SK-N-SH (cell line): ENCODE measurements around the gene IFNA10. TPM values are rescaled to one million over a fixed set of nuclear protein-coding genes. Genes with fewer than 3 reads are reported as not detected.
"Not testable (repeated sequence)": the region's sequence is repeated elsewhere in the genome, so short reads cannot be mapped to it uniquely, and the experiment has no call there.

Source experiments
- CTCF ChIA-PET: fragments of 300-600, 350-600 bp; formaldehyde crosslinking; extraction: SDS; loops from one replicate; lab custom pipeline; 2021; lab: Yijun Ruan, JAX
- POLR2A ChIA-PET: fragments of 350-600 bp; sonication (Branson Sonifier 250); formaldehyde crosslinking; extraction: SDS; loops from one replicate; lab custom pipeline; 2020; ENCODE audit warnings: antibody characterized with exemption, inconsistent platforms; lab: Yijun Ruan, JAX
- DNase-seq: peaks from one replicate; pipeline ENCODE4 v3.0.0; 2012
- H2AFZ ChIP-seq: fragments of 200-600 bp; sonication (generic); 2 replicates; pipeline ENCODE4 v1.8.1; 2016; ENCODE audit warnings: antibody characterized with exemption, mild to moderate bottlenecking, low read depth
- H3F3A ChIP-seq: fragments of 200-600 bp; sonication (generic); replicated peaks from 2 replicates; pipeline ENCODE3; 2016; ENCODE audit warnings: antibody characterized with exemption, mild to moderate bottlenecking; ENCODE audit not compliant: insufficient read depth
- H3K27ac ChIP-seq, 2 experiments: fragments of 200-500 bp in 1 of 2; fragments of 200-600 bp in 1 of 2; sonication (Bioruptor generic) in 1 of 2; sonication (generic), shearing (Covaris generic) in 1 of 2; 2 replicates each; pipeline versions ENCODE4 v1.5.1 to v1.6.1; 2014 to 2016; ENCODE audit warnings: low read depth in 2 of 2, inconsistent platforms in 1 of 2, low read length in 1 of 2, mild to moderate bottlenecking in 1 of 2, mixed read lengths in 1 of 2
- H3K27me3 ChIP-seq: fragments of 200-600 bp; sonication (generic), shearing (Covaris generic); 2 replicates; pipeline ENCODE4 v1.6.1; 2016; ENCODE audit warnings: mixed run types; ENCODE audit not compliant: insufficient read depth
- H3K36me3 ChIP-seq, 2 experiments: fragments of 200-500 bp in 1 of 2; fragments of 200-600 bp in 1 of 2; sonication (Bioruptor generic) in 1 of 2; sonication (generic) in 1 of 2; replicated peaks in 1 of 2; 2 replicates each; pipeline versions ENCODE3 to v1.5.1; 2014 to 2016; ENCODE audit warnings: low read length in 1 of 2, mild to moderate bottlenecking in 1 of 2; ENCODE audit not compliant: insufficient read depth in 2 of 2, control insufficient read depth in 1 of 2
- H3K4me1 ChIP-seq, 2 experiments: fragments of 200-500 bp in 1 of 2; fragments of 200-600 bp in 1 of 2; sonication (Bioruptor generic) in 1 of 2; sonication (generic), shearing (Covaris generic) in 1 of 2; 2 replicates each; pipeline versions ENCODE4 v1.5.1 to v1.6.1; 2014 to 2016; ENCODE audit warnings: low read depth in 1 of 2, low read length in 1 of 2, mixed run types in 1 of 2; ENCODE audit not compliant: insufficient read depth in 2 of 2, control insufficient read depth in 1 of 2
- H3K4me2 ChIP-seq: fragments of 200-600 bp; sonication (generic), shearing (Covaris generic); 2 replicates; pipeline ENCODE4 v1.6.1; 2017; ENCODE audit warnings: mixed run types
- H3K4me3 ChIP-seq, 2 experiments: fragments of 200-500 bp in 1 of 2; fragments of 200-600 bp in 1 of 2; sonication (Bioruptor generic) in 1 of 2; sonication (generic), shearing (Covaris generic) in 1 of 2; 2 replicates each; pipeline versions ENCODE4 v1.5.1 to v1.8.1; 2014 to 2016; ENCODE audit warnings: low read depth in 2 of 2, inconsistent platforms in 1 of 2, low read length in 1 of 2, mild to moderate bottlenecking in 1 of 2, mixed read lengths in 1 of 2, moderate library complexity in 1 of 2
- H3K79me2 ChIP-seq: fragments of 200-600 bp; sonication (generic); 2 replicates; pipeline ENCODE4 v1.8.1; 2017; ENCODE audit warnings: mild to moderate bottlenecking; ENCODE audit not compliant: insufficient read depth
- H3K9ac ChIP-seq: fragments of 200-600 bp; sonication (generic); 2 replicates; pipeline ENCODE4 v1.6.1; 2017; ENCODE audit warnings: mixed run types
- H3K9me2 ChIP-seq: fragments of 200-600 bp; sonication (generic); 2 replicates; pipeline ENCODE4 v1.6.1; 2017; ENCODE audit warnings: mixed run types
- H3K9me3 ChIP-seq: fragments of 200-600 bp; sonication (generic); 2 replicates; pipeline ENCODE4 v1.6.1; 2017; ENCODE audit warnings: mixed run types, mild to moderate bottlenecking, moderate library complexity
- H4K20me1 ChIP-seq: fragments of 200-600 bp; sonication (generic); 2 replicates; pipeline ENCODE4 v1.6.1; 2017; ENCODE audit warnings: mild to moderate bottlenecking, mixed run types; ENCODE audit not compliant: insufficient read depth
- FOSL2 ChIP-seq: IDR thresholded peaks from 2 replicates; pipeline ENCODE4 v1.4.0; 2012; ENCODE audit warnings: low read depth, mild to moderate bottlenecking, moderate library complexity, borderline replicate concordance
- FOXJ3 ChIP-seq: sonication (generic); formaldehyde crosslinking; IDR thresholded peaks from 2 replicates; pipeline ENCODE4 v1.5.1; 2020; ENCODE audit warnings: mild to moderate bottlenecking, missing genetic modification reagents
- GATA2 ChIP-seq: sonication (generic); formaldehyde crosslinking; IDR thresholded peaks from 2 replicates; pipeline ENCODE4 v1.5.0; 2020; ENCODE audit warnings: mild to moderate bottlenecking, missing genetic modification reagents
- JUND ChIP-seq: IDR thresholded peaks from 2 replicates; pipeline ENCODE4 v1.4.0; 2012
- MAX ChIP-seq: IDR thresholded peaks from 2 replicates; pipeline ENCODE4 v1.4.0; 2012; ENCODE audit warnings: low read depth
- MEF2A ChIP-seq: IDR thresholded peaks from 2 replicates; pipeline ENCODE4 v1.4.0; 2012; ENCODE audit warnings: low read depth, borderline replicate concordance
- NFIC ChIP-seq: IDR thresholded peaks from 2 replicates; pipeline ENCODE4 v1.4.0; 2012; ENCODE audit warnings: borderline replicate concordance
- NRF1 ChIP-seq: IDR thresholded peaks from 2 replicates; pipeline ENCODE4 v1.6.1; 2012; ENCODE audit warnings: low read depth, mild to moderate bottlenecking, low read length
- RAD21 ChIP-seq: IDR thresholded peaks from 2 replicates; pipeline ENCODE4 v1.6.1; 2012; ENCODE audit warnings: mild to moderate bottlenecking, low read length
- REST ChIP-seq: IDR thresholded peaks from 2 replicates; pipeline ENCODE4 v1.6.1; 2012; ENCODE audit warnings: mild to moderate bottlenecking, low read depth, low read length, moderate library complexity
- RFX5 ChIP-seq: IDR thresholded peaks from 2 replicates; pipeline ENCODE4 v1.6.1; 2012; ENCODE audit warnings: mild to moderate bottlenecking, improper control_type of control experiment, low read length
- RXRA ChIP-seq: IDR thresholded peaks from 2 replicates; pipeline ENCODE4 v1.4.0; 2012; ENCODE audit warnings: low read depth, mild to moderate bottlenecking, borderline replicate concordance
- SIN3A ChIP-seq: IDR thresholded peaks from 2 replicates; pipeline ENCODE4 v1.6.1; 2012; ENCODE audit warnings: low read depth, mild to moderate bottlenecking, low read length, moderate library complexity, borderline replicate concordance
- TEAD4 ChIP-seq: IDR thresholded peaks from 2 replicates; pipeline ENCODE4 v1.4.0; 2012; ENCODE audit warnings: mild to moderate bottlenecking, borderline replicate concordance; ENCODE audit not compliant: insufficient read depth
- WGBS: methylation state at CpG from one replicate; pipeline ENCODE4 v1.1.6; 2017; ENCODE audit warnings: low lambda C conversion rate; 5-methylcytosine and 5-hydroxymethylcytosine counted together
- polyA plus RNA-seq, 3 experiments: library from polyadenylated mRNA; depleted of rRNA; stranded (reverse); fragments of >200 nt; gene quantifications; 2 replicates each; pipeline ENCODE4 v1.2.3, GENCODE V29; 2012

The IFNA10 gene
- polyA plus RNA-seq, 1 of the 3 experiments (the other 2 are of a cell fraction): not detected

GRCh38 chr9:21172156-21172555 is 34.8 kb downstream of the IFNA10 start:
- no peaks in the 10 kb centered on the region for H3K27me3 ChIP-seq
- H3K79me2 ChIP-seq: no peaks in the 10 kb centered on the region
- H3F3A ChIP-seq: no peaks in the 10 kb centered on the region
- no peak for DNase-seq
- H3K9me2 ChIP-seq: no peaks in the 10 kb centered on the region
- TF ChIP-seq FOSL2 (no peak), JUND (no peak)
- ChIA-PET CTCF (no interaction called here), POLR2A (no interaction called here)
- 54% methylated on average over 3 of the region's 3 CpGs for WGBS
- no peak overlapping the region for H3K9ac ChIP-seq
- no peaks in the 10 kb centered on the region for H3K9me3 ChIP-seq
- H4K20me1 ChIP-seq: no peaks in the 10 kb centered on the region
- no peak overlapping the region for H3K4me2 ChIP-seq
- no peaks in the 10 kb centered on the region for H3K4me1 ChIP-seq
- H3K27ac ChIP-seq: no peak overlapping the region
- no peaks in the 10 kb centered on the region for H3K36me3 ChIP-seq
- no peak overlapping the region for H3K4me3 ChIP-seq
- H2AFZ ChIP-seq: no peak overlapping the region

GRCh38 chr9:21171351-21171750 is 35.6 kb downstream of the IFNA10 start:
- POLR2A ChIA-PET: no interaction called here
- no peaks in the 10 kb centered on the region for H3K79me2 ChIP-seq
- H3K4me1 ChIP-seq: no peaks in the 10 kb centered on the region
- H3K4me3 ChIP-seq: no peak overlapping the region
- H3K27ac ChIP-seq: no peak overlapping the region
- CTCF ChIA-PET: no interaction called here
- 0% methylated on average over 1 of the region's 1 CpG for WGBS
- no peaks in the 10 kb centered on the region for H3K27me3 ChIP-seq
- H4K20me1 ChIP-seq: no peaks in the 10 kb centered on the region
- no peak for DNase-seq
- no peaks in the 10 kb centered on the region for H3F3A ChIP-seq
- H3K9ac ChIP-seq: no peak overlapping the region
- no peaks in the 10 kb centered on the region for H3K9me2 ChIP-seq
- no peak for TF ChIP-seq MAX
- no peaks in the 10 kb centered on the region for H3K36me3 ChIP-seq
- no peaks in the 10 kb centered on the region for H3K9me3 ChIP-seq
- H3K4me2 ChIP-seq: no peak overlapping the region
- H2AFZ ChIP-seq: no peak overlapping the region

- H2AFZ ChIP-seq, H3K9me2 ChIP-seq, H4K20me1 ChIP-seq, H3K4me1 ChIP-seq, H3K9ac ChIP-seq, DNase-seq, H3K79me2 ChIP-seq, POLR2A ChIA-PET, H3K27me3 ChIP-seq, H3K9me3 ChIP-seq, H3K36me3 ChIP-seq, H3F3A ChIP-seq, H3K4me2 ChIP-seq, H3K4me3 ChIP-seq, H3K27ac ChIP-seq: not testable (repeated sequence)
- whole genome bisulfite sequencing: 17% methylated on average over 2 of the region's 2 CpGs
- CTCF ChIA-PET: interaction anchor here (1.0 kb wide), 1 partner anchor 17 kb away, joined by 3 read pairs; no protein-coding TSS in a partner anchor
These were observed 40.4 kb downstream of the IFNA10 start, which contains the start of gene IFNA21 for GRCh38 chr9:21166560-21166959. Gene IFNA21, minus strand, starts transcription at chr9:21166660. Its CDS starts 48 bp downstream, at chr9:21166612.

- no peak overlapping the region for H3K4me3 ChIP-seq
- no peak overlapping the region for H3K4me2 ChIP-seq
- CTCF ChIA-PET: no interaction called here
- no peaks in the 10 kb centered on the region for H3K79me2 ChIP-seq
- no peak overlapping the region for H3K9ac ChIP-seq
- H3K9me3 ChIP-seq: no peaks in the 10 kb centered on the region
- no peak overlapping the region for H3K27ac ChIP-seq
- no peaks in the 10 kb centered on the region for H3K36me3 ChIP-seq
- no peak overlapping the region for H2AFZ ChIP-seq
- no peaks in the 10 kb centered on the region for H3K9me2 ChIP-seq
- no peaks in the 10 kb centered on the region for H4K20me1 ChIP-seq
- H3F3A ChIP-seq: no peaks in the 10 kb centered on the region
- POLR2A ChIA-PET: no interaction called here
- no peaks in the 10 kb centered on the region for H3K4me1 ChIP-seq
- H3K27me3 ChIP-seq: no peaks in the 10 kb centered on the region
- no peak for DNase-seq
- 34% methylated on average over 1 of the region's 1 CpG for WGBS
- TF ChIP-seq NFIC (no peak), RAD21 (no peak), SIN3A (no peak), FOXJ3 (CRISPR knock-in tag) (no peak), REST (no peak), GATA2 (no peak), RXRA (no peak), MEF2A (no peak), RFX5 (no peak), TEAD4 (no peak), NRF1 (no peak), FOSL2 (no peak)
These were observed 41.4 kb downstream of the IFNA10 start for GRCh38 chr9:21165516-21165915.
